GM12878 (cell line): ENCODE measurements around the gene ARF3. TPM values are rescaled to one million over a fixed set of nuclear protein-coding genes. Genes with fewer than 3 reads are reported as not detected.

Experiments
- ATAC-seq: fragments of 200-7000 bp; cut with Tn5 transposase; 3 replicates; pipeline ENCODE4 v1.9.1; 2020; ENCODE audit warnings: mild to moderate bottlenecking, moderate library complexity
- BruUV-seq: library from RNA; stranded (reverse); fragments of 400-500 nt; replicated peaks from 2 replicates; lab custom pipeline; 2021; lab: Mats Ljungman, UMichigan
- CTCF ChIA-PET: fragments of 300-600 bp; sonication (Branson Sonifier 250); formaldehyde crosslinking; extraction: SDS; loops from one replicate; lab custom pipeline; 2021; ENCODE audit warnings: inconsistent platforms; lab: Yijun Ruan, JAX
- POLR2A ChIA-PET: fragments of 350-600 bp; formaldehyde crosslinking; extraction: SDS; loops from one replicate; lab custom pipeline; 2021; ENCODE audit warnings: inconsistent platforms; lab: Charles Lee
- RAD21 ChIA-PET: fragments of 300-600 bp; sonication (Branson Sonifier 250); formaldehyde crosslinking; loops from one replicate; lab custom pipeline; 2023; ENCODE audit warnings: antibody characterized with exemption; ENCODE audit not compliant: unreplicated experiment; lab: Charles Lee
- SMC1A ChIA-PET: fragments of 300-600 bp; sonication (Branson Sonifier 250); formaldehyde crosslinking; loops from one replicate; lab custom pipeline; 2023; ENCODE audit not compliant: unreplicated experiment, uncharacterized antibody; lab: Charles Lee
- DNase-seq: peaks from one replicate; pipeline ENCODE4 v3.0.0-alpha.2; 2011; ENCODE audit warnings: low read depth, low spot score
- FAIRE-seq: peaks from 3 replicates; lab custom pipeline; 2011; peaks lifted over from hg19 to GRCh38; lab: Jason Lieb, UNC
- H2AFZ ChIP-seq: 2 replicates; pipeline ENCODE4 v1.6.0; 2011; ENCODE audit warnings: low read depth, low read length, control low read depth; ENCODE audit not compliant: control insufficient read depth
- H3K27ac ChIP-seq: 2 replicates; pipeline ENCODE4 v1.5.1; 2011; ENCODE audit warnings: control low read depth; ENCODE audit not compliant: control insufficient read depth, insufficient read depth
- H3K27me3 ChIP-seq, 2 experiments: replicated peaks in 1 of 2; 2 replicates each; pipeline versions ENCODE4 v1.6.0 to v1.6.1; 2011; ENCODE audit warnings: low read length in 1 of 2; ENCODE audit not compliant: control insufficient read depth in 2 of 2, insufficient read depth in 2 of 2
- H3K36me3 ChIP-seq, 2 experiments: 2 replicates each; pipeline ENCODE4 v1.5.1; 2011; ENCODE audit warnings: low read length in 1 of 2; ENCODE audit not compliant: control insufficient read depth in 2 of 2, insufficient read depth in 2 of 2
- H3K4me1 ChIP-seq: 2 replicates; pipeline ENCODE4 v1.6.1; 2011; ENCODE audit warnings: mild to moderate bottlenecking, low read length, moderate library complexity, mixed read lengths; ENCODE audit not compliant: control insufficient read depth, insufficient read depth
- H3K4me2 ChIP-seq: 2 replicates; pipeline ENCODE4 v1.6.0; 2011; ENCODE audit warnings: control low read depth; ENCODE audit not compliant: control insufficient read depth, insufficient read depth
- H3K4me3 ChIP-seq: fragments of 200-600 bp; sonication (generic); 2 replicates; pipeline ENCODE4 v1.5.1; 2016
- H3K79me2 ChIP-seq: 2 replicates; pipeline ENCODE4 v1.6.0; 2011; ENCODE audit warnings: low read length; ENCODE audit not compliant: control insufficient read depth, insufficient read depth
- H3K9ac ChIP-seq: 2 replicates; pipeline ENCODE4 v1.8.0; 2011; ENCODE audit warnings: low read length, control low read depth, mixed read lengths; ENCODE audit not compliant: control insufficient read depth, insufficient read depth
- H3K9me3 ChIP-seq: replicated peaks from 3 replicates; pipeline ENCODE4 v1.5.1; 2011; ENCODE audit warnings: mild to moderate bottlenecking, low read length; ENCODE audit not compliant: control insufficient read depth, insufficient read depth
- H4K20me1 ChIP-seq: 2 replicates; pipeline ENCODE4 v1.6.0; 2011; ENCODE audit not compliant: control insufficient read depth, insufficient read depth
- ASH2L ChIP-seq: fragments of 300-600, 200-600 bp; sonication (generic); IDR thresholded peaks from 2 replicates; pipeline ENCODE4 v1.6.1; 2017; ENCODE audit warnings: low read depth, mild to moderate bottlenecking, borderline replicate concordance
- BHLHE40 ChIP-seq, 2 experiments: fragments of 450-650 bp in 1 of 2; IDR thresholded peaks; 2 replicates each; pipeline ENCODE4 v1.6.1; 2011 to 2017; ENCODE audit warnings: low read depth in 2 of 2, borderline replicate concordance in 1 of 2, improper control_type of control experiment in 1 of 2, low read length in 1 of 2, mild to moderate bottlenecking in 1 of 2
- CHD1 ChIP-seq: IDR thresholded peaks from 2 replicates; pipeline ENCODE4 v1.6.1; 2012; ENCODE audit warnings: low read depth, low read length, improper control_type of control experiment
- EED ChIP-seq: sonication (generic); IDR thresholded peaks from 2 replicates; pipeline ENCODE4 v1.6.1; 2016; ENCODE audit warnings: antibody characterized with exemption, low read depth
- ETV6 ChIP-seq, 2 experiments: fragments of 450-650 bp in 1 of 2; IDR thresholded peaks in 1 of 2; conservative IDR thresholded peaks in 1 of 2; 2 replicates each; pipeline ENCODE4 v1.6.1; 2014; ENCODE audit warnings: antibody characterized with exemption in 1 of 2, borderline replicate concordance in 1 of 2, low read depth in 1 of 2, mild to moderate bottlenecking in 1 of 2, moderate library complexity in 1 of 2
- GATAD2B ChIP-seq: fragments of 450-650 bp; conservative IDR thresholded peaks from 2 replicates; pipeline ENCODE4 v1.6.1; 2017; ENCODE audit warnings: low read depth, mild to moderate bottlenecking, moderate library complexity
- HDAC6 ChIP-seq: fragments of 200-600 bp; sonication (generic); IDR thresholded peaks from one replicate; pipeline ENCODE4 v1.8.0; 2017; ENCODE audit warnings: antibody characterized with exemption; ENCODE audit not compliant: unreplicated experiment
- HDGF ChIP-seq: fragments of 450-650 bp; IDR thresholded peaks from 2 replicates; pipeline ENCODE4 v1.6.1; 2016; ENCODE audit warnings: antibody characterized with exemption
- KLF5 ChIP-seq: fragments of 450-650 bp; IDR thresholded peaks from 2 replicates; pipeline ENCODE4 v1.6.1; 2014; ENCODE audit warnings: mild to moderate bottlenecking; ENCODE audit not compliant: partially characterized antibody
- NR2C1 ChIP-seq: fragments of 450-650 bp; IDR thresholded peaks from 2 replicates; pipeline ENCODE4 v1.6.1; 2017; ENCODE audit warnings: antibody characterized with exemption, mild to moderate bottlenecking, moderate library complexity
- NR2F1 ChIP-seq: fragments of 450-650 bp; conservative IDR thresholded peaks from 2 replicates; pipeline ENCODE4 v1.6.1; 2017; ENCODE audit warnings: mild to moderate bottlenecking
- SREBF2 ChIP-seq: IDR thresholded peaks from 2 replicates; pipeline ENCODE4 v1.6.1; 2012; ENCODE audit warnings: mild to moderate bottlenecking, low read length
- WRNIP1 ChIP-seq: IDR thresholded peaks from 2 replicates; pipeline ENCODE4 v1.6.1; 2011; ENCODE audit warnings: low read depth, low read length, improper control_type of control experiment, borderline replicate concordance
- ZNF217 ChIP-seq: fragments of 450-650 bp; IDR thresholded peaks from 2 replicates; pipeline ENCODE4 v1.6.1; 2017; ENCODE audit warnings: antibody characterized with exemption, mild to moderate bottlenecking
- WGBS: methylation state at CpG from one replicate; pipeline ENCODE4 v1.1.6; 2016; ENCODE audit warnings: low lambda C conversion rate; ENCODE audit not compliant: insufficient replicate concordance, insufficient coverage; ENCODE audit errors: missing lambda C conversion rate; 5-methylcytosine and 5-hydroxymethylcytosine counted together
- in situ Hi-C: fragments of 300-500 bp; cut with MboI; formaldehyde crosslinking; loops from 9 replicates; pipeline ENCODE4 v1.14.3; 2018; ENCODE audit warnings: mixed read lengths
- intact Hi-C: fragments of 100-400 bp; cut with micrococcal nuclease; formaldehyde crosslinking; loops from one replicate; pipeline ENCODE4 v1.14.2; 2022; ENCODE audit not compliant: unreplicated experiment
- polyA plus RNA-seq, 11 experiments: library from polyadenylated mRNA; depleted of rRNA in 4 of 11; unstranded in 6 of 11; stranded (reverse) in 5 of 11; fragments of >200 nt; fragmentation: Nextera tagmentation in 4 of 11; fragmentation: Illumina TruSeq in 1 of 11; extraction: Ambion mirVana in 4 of 11; extraction: Trizol in 1 of 11; gene quantifications; 1 replicate in 1 of 11; 2 replicates in 10 of 11; pipeline versions ENCODE4 v1.2.1 to v1.2.3, GENCODE V29; 2011 to 2016; ENCODE audit warnings: inconsistent platforms in 2 of 11, missing spikeins in 2 of 11, low read depth in 1 of 11
- total RNA-seq, 4 experiments: library from RNA; depleted of rRNA in 3 of 4; stranded (reverse); fragments of >200 nt in 3 of 4; fragmentation: Illumina TruSeq in 1 of 4; extraction: Trizol in 1 of 4; gene quantifications; 2 replicates each; pipeline versions ENCODE4 v1.2.1 to v1.2.3, GENCODE V29; 2013 to 2021
- TF ChIP-seq, protein P1 (sequence below): IDR thresholded peaks from 2 replicates; pipeline ENCODE4 v1.6.1; 2012; ENCODE audit warnings: improper control_type of control experiment, low read depth, low read length; ENCODE audit not compliant: insufficient replicate concordance
- TF ChIP-seq, protein P2 (sequence below): IDR thresholded peaks from 2 replicates; pipeline ENCODE4 v1.6.1; 2011; ENCODE audit warnings: borderline replicate concordance, low read depth, mild to moderate bottlenecking, moderate library complexity, mixed read lengths, low read length; ENCODE audit not compliant: insufficient read depth; ENCODE audit errors: extremely low read length
- TF ChIP-seq, protein P3 (sequence below): fragments of 450-650 bp; IDR thresholded peaks from 2 replicates; pipeline ENCODE4 v1.6.1; 2016; ENCODE audit warnings: mild to moderate bottlenecking

The ARF3 gene
- total and polyA plus RNA-seq, 10 of the 15 experiments (the other 5 are each of a cell fraction or from before 2014, with no cell fraction given) = 8.7 to 263 (median 74.4) TPM

DNA sequence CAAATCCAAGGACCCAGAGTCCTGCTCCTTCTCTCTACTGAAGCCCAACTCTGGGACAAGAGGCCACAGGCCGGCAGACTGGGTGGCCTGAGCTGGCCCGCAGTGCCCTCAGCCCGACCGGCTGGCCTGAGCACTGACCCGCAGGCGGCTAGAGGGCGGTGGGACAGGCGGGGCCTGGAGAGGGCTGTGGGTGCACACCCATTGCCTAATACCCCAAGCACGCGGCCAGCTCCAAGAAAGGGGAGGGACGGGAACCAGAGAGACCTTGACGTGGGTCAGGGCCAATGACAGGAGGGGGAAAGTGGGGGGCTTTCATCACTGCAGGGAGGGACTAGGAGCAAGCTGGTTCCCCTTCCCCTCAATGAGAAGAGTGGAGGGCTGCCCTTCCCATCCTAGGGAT, 16.2 kb upstream of the ARF3 start:
- 37% methylated on average over 12 of the region's 12 CpGs for WGBS
- no peaks in the 10 kb centered on the region for H3K9me3 ChIP-seq
- ChIA-PET CTCF (interaction anchor here (0.9 to 7.1 kb wide), 8 partner anchors 10 to 39 kb away, joined by 3 to 65 read pairs (median 4); partner anchors contain the start of gene ARF3), RAD21 (interaction anchor here (1.3 to 1.8 kb wide), 3 partner anchors 15 to 121 kb away, joined by 3 to 10 read pairs (median 4); no protein-coding TSS in a partner anchor), SMC1A (interaction anchor here (1.3 to 1.6 kb wide), 2 partner anchors 14 to 16 kb away, joined by 4 read pairs; partner anchors contain the start of gene ARF3), POLR2A (no interaction called here)
- TF ChIP-seq NR2C1 (no peak), HDGF (no peak), KLF5 (no peak), EED (no peak), ETV6 (conservative IDR thresholded peaks at IDR 0.05 in 1 of 2, IDR thresholded peaks at IDR 0.05 in 1 of 2; ENCODE audit: borderline replicate concordance in 1 of 2, low read depth in 1 of 2) (no peak), SREBF2 (no peak), ASH2L (no peak), BHLHE40 (IDR thresholded peaks at IDR 0.05; ENCODE audit: borderline replicate concordance in 1 of 2, low read depth in 2 of 2, low read length in 1 of 2) (no peak), ZNF217 (no peak), HDAC6 (no peak), WRNIP1 (no peak), CHD1 (no peak), GATAD2B (no peak), NR2F1 (no peak)
- TF ChIP-seq, protein P1, sequence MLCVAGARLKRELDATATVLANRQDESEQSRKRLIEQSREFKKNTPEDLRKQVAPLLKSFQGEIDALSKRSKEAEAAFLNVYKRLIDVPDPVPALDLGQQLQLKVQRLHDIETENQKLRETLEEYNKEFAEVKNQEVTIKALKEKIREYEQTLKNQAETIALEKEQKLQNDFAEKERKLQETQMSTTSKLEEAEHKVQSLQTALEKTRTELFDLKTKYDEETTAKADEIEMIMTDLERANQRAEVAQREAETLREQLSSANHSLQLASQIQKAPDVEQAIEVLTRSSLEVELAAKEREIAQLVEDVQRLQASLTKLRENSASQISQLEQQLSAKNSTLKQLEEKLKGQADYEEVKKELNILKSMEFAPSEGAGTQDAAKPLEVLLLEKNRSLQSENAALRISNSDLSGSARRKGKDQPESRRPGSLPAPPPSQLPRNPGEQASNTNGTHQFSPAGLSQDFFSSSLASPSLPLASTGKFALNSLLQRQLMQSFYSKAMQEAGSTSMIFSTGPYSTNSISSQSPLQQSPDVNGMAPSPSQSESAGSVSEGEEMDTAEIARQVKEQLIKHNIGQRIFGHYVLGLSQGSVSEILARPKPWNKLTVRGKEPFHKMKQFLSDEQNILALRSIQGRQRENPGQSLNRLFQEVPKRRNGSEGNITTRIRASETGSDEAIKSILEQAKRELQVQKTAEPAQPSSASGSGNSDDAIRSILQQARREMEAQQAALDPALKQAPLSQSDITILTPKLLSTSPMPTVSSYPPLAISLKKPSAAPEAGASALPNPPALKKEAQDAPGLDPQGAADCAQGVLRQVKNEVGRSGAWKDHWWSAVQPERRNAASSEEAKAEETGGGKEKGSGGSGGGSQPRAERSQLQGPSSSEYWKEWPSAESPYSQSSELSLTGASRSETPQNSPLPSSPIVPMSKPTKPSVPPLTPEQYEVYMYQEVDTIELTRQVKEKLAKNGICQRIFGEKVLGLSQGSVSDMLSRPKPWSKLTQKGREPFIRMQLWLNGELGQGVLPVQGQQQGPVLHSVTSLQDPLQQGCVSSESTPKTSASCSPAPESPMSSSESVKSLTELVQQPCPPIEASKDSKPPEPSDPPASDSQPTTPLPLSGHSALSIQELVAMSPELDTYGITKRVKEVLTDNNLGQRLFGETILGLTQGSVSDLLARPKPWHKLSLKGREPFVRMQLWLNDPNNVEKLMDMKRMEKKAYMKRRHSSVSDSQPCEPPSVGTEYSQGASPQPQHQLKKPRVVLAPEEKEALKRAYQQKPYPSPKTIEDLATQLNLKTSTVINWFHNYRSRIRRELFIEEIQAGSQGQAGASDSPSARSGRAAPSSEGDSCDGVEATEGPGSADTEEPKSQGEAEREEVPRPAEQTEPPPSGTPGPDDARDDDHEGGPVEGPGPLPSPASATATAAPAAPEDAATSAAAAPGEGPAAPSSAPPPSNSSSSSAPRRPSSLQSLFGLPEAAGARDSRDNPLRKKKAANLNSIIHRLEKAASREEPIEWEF = no peak
- TF ChIP-seq, protein P2, sequence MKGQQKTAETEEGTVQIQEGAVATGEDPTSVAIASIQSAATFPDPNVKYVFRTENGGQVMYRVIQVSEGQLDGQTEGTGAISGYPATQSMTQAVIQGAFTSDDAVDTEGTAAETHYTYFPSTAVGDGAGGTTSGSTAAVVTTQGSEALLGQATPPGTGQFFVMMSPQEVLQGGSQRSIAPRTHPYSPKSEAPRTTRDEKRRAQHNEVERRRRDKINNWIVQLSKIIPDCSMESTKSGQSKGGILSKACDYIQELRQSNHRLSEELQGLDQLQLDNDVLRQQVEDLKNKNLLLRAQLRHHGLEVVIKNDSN = no peak
- TF ChIP-seq, protein P3, sequence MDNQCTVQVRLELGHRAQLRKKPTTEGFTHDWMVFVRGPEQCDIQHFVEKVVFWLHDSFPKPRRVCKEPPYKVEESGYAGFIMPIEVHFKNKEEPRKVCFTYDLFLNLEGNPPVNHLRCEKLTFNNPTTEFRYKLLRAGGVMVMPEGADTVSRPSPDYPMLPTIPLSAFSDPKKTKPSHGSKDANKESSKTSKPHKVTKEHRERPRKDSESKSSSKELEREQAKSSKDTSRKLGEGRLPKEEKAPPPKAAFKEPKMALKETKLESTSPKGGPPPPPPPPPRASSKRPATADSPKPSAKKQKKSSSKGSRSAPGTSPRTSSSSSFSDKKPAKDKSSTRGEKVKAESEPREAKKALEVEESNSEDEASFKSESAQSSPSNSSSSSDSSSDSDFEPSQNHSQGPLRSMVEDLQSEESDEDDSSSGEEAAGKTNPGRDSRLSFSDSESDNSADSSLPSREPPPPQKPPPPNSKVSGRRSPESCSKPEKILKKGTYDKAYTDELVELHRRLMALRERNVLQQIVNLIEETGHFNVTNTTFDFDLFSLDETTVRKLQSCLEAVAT = no peak
- no peak overlapping the region for H3K27ac ChIP-seq
- FAIRE-seq = no peak
- intact Hi-C loops (no loop called here), in situ Hi-C loops (no loop called here)
- no peak for ATAC-seq
- H3K79me2 ChIP-seq = no peaks in the 10 kb centered on the region
- peaks cover 20 to 32% of the 10 kb centered on the region in 2 experiments for H3K27me3 ChIP-seq
- no peak overlapping the region for H2AFZ ChIP-seq
- no peaks in the 10 kb centered on the region; the same call in 1 of the 2 replicates for H4K20me1 ChIP-seq
- no peak overlapping the region for H3K9ac ChIP-seq
- peaks cover 49% of the 10 kb centered on the region for H3K4me1 ChIP-seq
- BruUV-seq = no TSS peak
- no peak for DNase-seq
- no peaks in the 10 kb centered on the region for H3K36me3 ChIP-seq
- H3K4me2 ChIP-seq = no peak overlapping the region
- no peak overlapping the region for H3K4me3 ChIP-seq
